Retinal pigment epithelial cell (primary cell): ENCODE measurements around the gene DPP6.
"Not testable (repeated sequence)": the region's sequence is repeated elsewhere in the genome, so short reads cannot be mapped to it uniquely, and the experiment has no call there.

ENCODE experiments used
- DNase-seq: peaks from one replicate; pipeline ENCODE4 v3.0.0-alpha.2; 2010; ENCODE audit warnings: low read depth
- H3K4me3 ChIP-seq: 2 replicates; pipeline ENCODE4 v1.5.1; 2011; ENCODE audit warnings: mild to moderate bottlenecking, low read length, control low read depth, moderate library complexity
- CTCF ChIP-seq: conservative IDR thresholded peaks from 2 replicates; pipeline ENCODE4 v1.5.1; 2011; ENCODE audit warnings: low read depth, low read length, control low read depth, inconsistent platforms

DPP6 gene

DNA sequence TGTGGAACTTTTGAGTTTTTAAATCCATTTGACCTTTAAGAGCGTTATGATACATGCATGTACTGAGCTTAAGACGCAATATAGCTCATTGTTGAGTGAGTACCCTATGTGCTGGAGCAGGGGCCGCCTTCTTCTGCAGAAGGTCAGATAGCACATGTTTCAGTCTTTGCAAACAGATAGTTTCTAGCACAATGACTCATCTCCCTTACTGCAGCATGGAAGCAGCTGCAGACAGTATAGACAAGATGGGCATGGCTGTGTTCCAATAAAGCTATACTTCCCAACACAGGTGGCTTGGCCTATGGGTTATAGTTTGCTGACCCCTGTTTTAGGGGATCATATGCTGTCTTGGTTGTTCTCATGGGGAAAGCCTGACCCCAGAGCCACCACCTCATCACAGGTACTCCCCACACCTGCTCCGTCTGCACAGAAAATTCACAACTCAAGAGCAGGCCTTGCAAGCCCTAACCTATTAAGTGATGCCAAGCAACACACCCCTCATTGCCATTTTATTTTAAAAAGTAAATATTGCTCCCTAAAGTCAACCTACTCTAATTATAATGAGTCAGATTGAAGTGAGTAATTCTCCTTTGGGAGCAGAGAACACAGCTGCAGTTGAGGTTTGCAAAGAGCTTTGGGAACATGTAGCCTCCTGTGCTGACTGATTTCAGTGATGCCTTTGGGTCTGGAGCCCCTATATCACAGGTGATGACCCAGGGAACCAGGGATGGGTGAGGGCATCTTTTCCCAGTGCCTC lies 620.6 kb downstream of the DPP6 start:
- H3K4me3 ChIP-seq: no peak overlapping the region
- TF ChIP-seq CTCF: no peak
- DNase-seq: no peak

DNA sequence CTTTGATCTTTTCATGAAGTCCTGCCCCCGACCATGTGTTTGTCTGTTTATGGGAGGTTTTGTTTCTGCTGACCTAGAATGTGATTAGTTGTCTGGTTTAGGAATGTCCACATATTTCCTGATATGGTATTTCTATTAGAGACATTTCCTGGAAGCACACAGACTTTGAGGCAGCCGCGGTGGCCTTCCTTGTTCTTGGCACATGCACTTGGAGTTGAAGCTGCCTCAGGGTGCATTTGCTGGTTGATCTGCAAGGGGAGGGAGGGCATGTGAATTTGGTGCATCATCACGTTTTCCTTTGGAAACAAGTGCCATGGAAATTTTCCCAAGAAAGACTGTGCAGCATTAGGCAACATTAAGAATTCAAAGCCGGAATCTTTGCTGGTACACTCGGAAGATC lies 622.0 kb downstream of the DPP6 start:
- H3K4me3 ChIP-seq: no peak overlapping the region
- no peak for TF ChIP-seq CTCF

DNA sequence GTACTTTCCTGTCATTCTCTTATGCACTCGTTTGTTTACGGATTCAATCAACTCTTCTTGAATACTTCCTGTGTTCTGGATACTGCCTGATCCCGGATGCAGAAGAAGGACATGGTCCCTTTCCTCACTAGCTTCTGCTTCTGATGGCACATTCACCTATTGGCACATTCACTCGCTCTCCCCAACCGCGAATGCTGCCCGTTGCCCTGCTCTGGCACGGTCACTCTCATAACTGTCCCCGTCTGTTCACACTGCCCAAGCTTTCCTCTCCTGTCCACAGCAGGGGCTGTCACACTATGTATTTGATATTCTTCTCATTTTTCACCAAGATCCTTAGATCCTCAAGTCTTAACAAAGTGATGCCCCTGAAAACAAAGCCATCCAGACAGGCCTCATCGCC lies 623.4 kb downstream of the DPP6 start:
- DNase-seq: no peak
- H3K4me3 ChIP-seq: no peak overlapping the region
- no peak for TF ChIP-seq CTCF

More for the DNA sequence above, 622.0 kb downstream of the DPP6 start:
- DNase-seq: no peak

GRCh38 chr7:154676033-154676421 lies 623.8 kb downstream of the DPP6 start:
- H3K4me3 ChIP-seq, DNase-seq: not testable (repeated sequence)

DNA sequence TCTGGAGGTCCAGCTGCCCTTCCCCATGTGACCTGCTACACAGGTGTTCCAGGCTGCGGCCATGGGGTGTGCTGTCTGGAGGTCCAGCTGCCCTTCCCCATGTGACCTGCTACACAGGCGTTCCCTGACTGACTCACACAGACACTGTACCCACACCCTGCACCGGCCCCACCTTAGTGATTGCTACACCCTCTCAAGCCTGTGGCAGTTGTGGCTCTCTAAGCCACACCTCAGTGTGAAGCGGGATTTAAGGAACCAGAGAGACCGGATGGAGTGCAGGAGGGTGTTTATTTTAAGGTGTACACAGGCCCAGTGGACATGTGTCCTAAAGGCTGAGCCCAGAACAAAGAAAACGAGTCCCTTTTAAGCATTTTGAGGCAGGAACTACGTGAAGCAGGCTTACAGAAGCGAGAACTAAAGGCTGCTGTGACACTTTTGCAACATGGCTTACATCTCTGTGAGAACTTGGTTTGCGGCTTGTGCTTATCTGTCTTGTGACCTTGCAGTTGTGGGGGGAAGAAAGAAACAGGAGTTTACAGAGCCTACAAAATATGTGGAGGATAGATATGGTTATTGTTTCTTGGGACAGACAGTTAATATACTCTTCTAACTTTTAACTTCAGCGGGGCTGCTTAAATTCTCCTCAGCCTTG lies 624.4 kb downstream of the DPP6 start:
- no peak overlapping the region for H3K4me3 ChIP-seq
- TF ChIP-seq CTCF: no peak
- DNase-seq: no peak

GRCh38 chr7:154677454-154677853 lies 625.3 kb downstream of the DPP6 start:
- no peak for DNase-seq
- H3K4me3 ChIP-seq: no peak overlapping the region
- TF ChIP-seq CTCF: no peak

GRCh38 chr7:154678001-154678550 lies 625.9 kb downstream of the DPP6 start:
- DNase-seq, H3K4me3 ChIP-seq: not testable (repeated sequence)
